ENCODE data around the gene ITGB8. TPM values are rescaled to one million over a fixed set of nuclear protein-coding genes. Genes with fewer than 3 reads are reported as not detected.

ITGB8 gene
- polyA plus RNA-seq, 1 donor from 2014 or later, result 12.2 TPM

GRCh38 chr7:20459419-20459818, 128.7 kb downstream of the ITGB8 start:
- no peaks in the 10 kb centered on the region for H3F3A ChIP-seq (ENCODE audit: insufficient read depth, low read length, poor library complexity, severe bottlenecking)
- no peak overlapping the region for H3K9ac ChIP-seq (ENCODE audit: low read length)
- H3K4me2 ChIP-seq (ENCODE audit: low read length), result no peak overlapping the region
- no peak overlapping the region for H3K27ac ChIP-seq (ENCODE audit: low read length)
- H3K9me3 ChIP-seq (ENCODE audit: low read length), result no peaks in the 10 kb centered on the region
- no peak overlapping the region for H2AFZ ChIP-seq (ENCODE audit: low read depth, low read length)
- H3K9me2 ChIP-seq (ENCODE audit: insufficient read depth, low read length), result no peaks in the 10 kb centered on the region
- no peaks in the 10 kb centered on the region for H3K27me3 ChIP-seq (ENCODE audit: insufficient read depth, low read depth, low read length)
- no peak for TF ChIP-seq SMC3 (conservative IDR thresholded peaks at IDR 0.05; ENCODE audit: poor library complexity)
- TF ChIP-seq, protein P1, sequence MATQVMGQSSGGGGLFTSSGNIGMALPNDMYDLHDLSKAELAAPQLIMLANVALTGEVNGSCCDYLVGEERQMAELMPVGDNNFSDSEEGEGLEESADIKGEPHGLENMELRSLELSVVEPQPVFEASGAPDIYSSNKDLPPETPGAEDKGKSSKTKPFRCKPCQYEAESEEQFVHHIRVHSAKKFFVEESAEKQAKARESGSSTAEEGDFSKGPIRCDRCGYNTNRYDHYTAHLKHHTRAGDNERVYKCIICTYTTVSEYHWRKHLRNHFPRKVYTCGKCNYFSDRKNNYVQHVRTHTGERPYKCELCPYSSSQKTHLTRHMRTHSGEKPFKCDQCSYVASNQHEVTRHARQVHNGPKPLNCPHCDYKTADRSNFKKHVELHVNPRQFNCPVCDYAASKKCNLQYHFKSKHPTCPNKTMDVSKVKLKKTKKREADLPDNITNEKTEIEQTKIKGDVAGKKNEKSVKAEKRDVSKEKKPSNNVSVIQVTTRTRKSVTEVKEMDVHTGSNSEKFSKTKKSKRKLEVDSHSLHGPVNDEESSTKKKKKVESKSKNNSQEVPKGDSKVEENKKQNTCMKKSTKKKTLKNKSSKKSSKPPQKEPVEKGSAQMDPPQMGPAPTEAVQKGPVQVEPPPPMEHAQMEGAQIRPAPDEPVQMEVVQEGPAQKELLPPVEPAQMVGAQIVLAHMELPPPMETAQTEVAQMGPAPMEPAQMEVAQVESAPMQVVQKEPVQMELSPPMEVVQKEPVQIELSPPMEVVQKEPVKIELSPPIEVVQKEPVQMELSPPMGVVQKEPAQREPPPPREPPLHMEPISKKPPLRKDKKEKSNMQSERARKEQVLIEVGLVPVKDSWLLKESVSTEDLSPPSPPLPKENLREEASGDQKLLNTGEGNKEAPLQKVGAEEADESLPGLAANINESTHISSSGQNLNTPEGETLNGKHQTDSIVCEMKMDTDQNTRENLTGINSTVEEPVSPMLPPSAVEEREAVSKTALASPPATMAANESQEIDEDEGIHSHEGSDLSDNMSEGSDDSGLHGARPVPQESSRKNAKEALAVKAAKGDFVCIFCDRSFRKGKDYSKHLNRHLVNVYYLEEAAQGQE (IDR thresholded peaks at IDR 0.05; ENCODE audit: borderline replicate concordance), result no peak
- TF ChIP-seq EZH2 (IDR thresholded peaks at IDR 0.05; ENCODE audit: borderline replicate concordance, insufficient read depth, low read length, poor library complexity, severe bottlenecking), result no peak
- TF ChIP-seq MXI1 (conservative IDR thresholded peaks at IDR 0.05; ENCODE audit: poor library complexity, severe bottlenecking), result no peak
- no peak for TF ChIP-seq EP300 (conservative IDR thresholded peaks at IDR 0.05; ENCODE audit: poor library complexity, severe bottlenecking)
- TF ChIP-seq RAD21 (conservative IDR thresholded peaks at IDR 0.05), result no peak
- no peak for TF ChIP-seq TAF1 (IDR thresholded peaks at IDR 0.05; ENCODE audit: low read depth)
- no peak for TF ChIP-seq CTCF (IDR thresholded peaks at IDR 0.05; ENCODE audit: poor library complexity, severe bottlenecking)
- no peak for TF ChIP-seq POLR2AphosphoS5 (IDR thresholded peaks at IDR 0.05)
- no peak overlapping the region for H3K4me3 ChIP-seq (ENCODE audit: low read length)
- no peaks in the 10 kb centered on the region for H3K36me3 ChIP-seq (ENCODE audit: insufficient read depth, low read length)
- H3K79me2 ChIP-seq (replicated peaks; ENCODE audit: insufficient read depth, low read length), result no peaks in the 10 kb centered on the region
- H4K20me1 ChIP-seq (ENCODE audit: insufficient read depth), result no peaks in the 10 kb centered on the region

- H3K9ac ChIP-seq (ENCODE audit: low read length), result no peak overlapping the region
- H3K36me3 ChIP-seq (ENCODE audit: insufficient read depth, low read length), result no peaks in the 10 kb centered on the region
- TF ChIP-seq SMC3 (conservative IDR thresholded peaks at IDR 0.05; ENCODE audit: poor library complexity) (no peak), EP300 (conservative IDR thresholded peaks at IDR 0.05; ENCODE audit: poor library complexity, severe bottlenecking) (no peak), EZH2 (IDR thresholded peaks at IDR 0.05; ENCODE audit: borderline replicate concordance, insufficient read depth, low read length, poor library complexity, severe bottlenecking) (no peak), POLR2AphosphoS5 (IDR thresholded peaks at IDR 0.05) (no peak), CTCF (IDR thresholded peaks at IDR 0.05; ENCODE audit: poor library complexity, severe bottlenecking) (no peak), MXI1 (conservative IDR thresholded peaks at IDR 0.05; ENCODE audit: poor library complexity, severe bottlenecking) (no peak), TAF1 (IDR thresholded peaks at IDR 0.05; ENCODE audit: low read depth) (no peak), RAD21 (conservative IDR thresholded peaks at IDR 0.05) (no peak)
- TF ChIP-seq, protein P1 (IDR thresholded peaks at IDR 0.05; ENCODE audit: borderline replicate concordance), result no peak
- H3K4me2 ChIP-seq (ENCODE audit: low read length), result no peak overlapping the region
- H3K79me2 ChIP-seq (replicated peaks; ENCODE audit: insufficient read depth, low read length), result no peaks in the 10 kb centered on the region
- H3K9me2 ChIP-seq (ENCODE audit: insufficient read depth, low read length), result no peaks in the 10 kb centered on the region
- no peak overlapping the region for H3K4me3 ChIP-seq (ENCODE audit: low read length)
- no peaks in the 10 kb centered on the region for H3F3A ChIP-seq (ENCODE audit: insufficient read depth, low read length, poor library complexity, severe bottlenecking)
- H3K9me3 ChIP-seq (ENCODE audit: low read length), result no peaks in the 10 kb centered on the region
- no peaks in the 10 kb centered on the region for H4K20me1 ChIP-seq (ENCODE audit: insufficient read depth)
- H2AFZ ChIP-seq (ENCODE audit: low read depth, low read length), result no peak overlapping the region
- H3K27me3 ChIP-seq (ENCODE audit: insufficient read depth, low read depth, low read length), result no peaks in the 10 kb centered on the region
- H3K27ac ChIP-seq (ENCODE audit: low read length), result no peak overlapping the region
These were observed 134.2 kb downstream of the ITGB8 start for GRCh38 chr7:20464891-20465290.
